Naive thymus-derived CD4-positive, alpha-beta T cell (primary cell): ENCODE results near the gene MSH6. TPM values are rescaled to one million over a fixed set of nuclear protein-coding genes. Genes with fewer than 3 reads are reported as not detected.

Experiments used
- ATAC-seq: fragments of 150-1000 bp; cut with Tn5 transposase; 2 replicates; pipeline ENCODE4 v1.10.0; 2021; ENCODE audit warnings: mild to moderate bottlenecking, moderate library complexity
- CTCF ChIA-PET: fragments of 350-600 bp; sonication (Branson Sonifier 250); formaldehyde crosslinking; loops from one replicate; lab custom pipeline; 2021; ENCODE audit warnings: antibody characterized with exemption; lab: Charles Lee
- POLR2A ChIA-PET: fragments of 350-600 bp; sonication (Branson Sonifier 250); formaldehyde crosslinking; loops from one replicate; lab custom pipeline; 2021; ENCODE audit warnings: antibody characterized with exemption, inconsistent platforms; lab: Charles Lee
- DNase-seq, 9 donors: peaks; one replicate each; pipeline versions ENCODE4 v3.0.0 to v3.0.0-alpha.2; 2020 to 2022; ENCODE audit warnings: mixed read lengths in 1 of 9
- H3K27ac ChIP-seq: one replicate; pipeline ENCODE4 v1.7.0; 2013; ENCODE audit warnings: mild to moderate bottlenecking, low read depth, low read length, moderate library complexity
- H3K27me3 ChIP-seq, 2 donors: one replicate each; pipeline ENCODE4 v1.7.0; 2013; ENCODE audit warnings: low read length in 2 of 2, mild to moderate bottlenecking in 2 of 2, moderate library complexity in 2 of 2; ENCODE audit not compliant: control insufficient read depth in 2 of 2, insufficient read depth in 2 of 2
- H3K36me3 ChIP-seq, 3 experiments: 1 replicate in 2 of 3; 2 replicates in 1 of 3; pipeline ENCODE4 v1.7.0; 2013; ENCODE audit warnings: low read length in 3 of 3, mild to moderate bottlenecking in 3 of 3, moderate library complexity in 1 of 3; ENCODE audit not compliant: insufficient read depth in 3 of 3, control insufficient read depth in 2 of 3
- H3K4me1 ChIP-seq, 2 donors: one replicate each; pipeline ENCODE4 v1.7.0; 2013; ENCODE audit warnings: low read length in 2 of 2, mild to moderate bottlenecking in 2 of 2, moderate library complexity in 1 of 2; ENCODE audit not compliant: control insufficient read depth in 2 of 2, insufficient read depth in 2 of 2
- H3K4me3 ChIP-seq: 2 replicates; pipeline ENCODE4 v1.7.0; 2013; ENCODE audit warnings: mild to moderate bottlenecking, low read length
- H3K9me3 ChIP-seq, 3 experiments: 1 replicate in 2 of 3; 2 replicates in 1 of 3; pipeline ENCODE4 v1.7.0; 2013; ENCODE audit warnings: low read length in 3 of 3; ENCODE audit not compliant: control insufficient read depth in 2 of 3
- H3K27ac Mint-ChIP-seq, 9 donors: one replicate each; pipeline ENCODE4 v1.8.0; 2020 to 2022; ENCODE audit warnings: mixed read lengths in 9 of 9, mild to moderate bottlenecking in 8 of 9, moderate library complexity in 5 of 9, inconsistent platforms in 2 of 9
- H3K27me3 Mint-ChIP-seq, 5 donors: one replicate each; pipeline ENCODE4 v1.8.0; 2021 to 2022; ENCODE audit warnings: mixed read lengths in 5 of 5, mild to moderate bottlenecking in 1 of 5
- H3K36me3 Mint-ChIP-seq, 5 donors: one replicate each; pipeline ENCODE4 v1.8.0; 2020 to 2022; ENCODE audit warnings: mixed read lengths in 5 of 5, mild to moderate bottlenecking in 3 of 5, inconsistent platforms in 1 of 5
- H3K4me1 Mint-ChIP-seq, 7 donors: one replicate each; pipeline ENCODE4 v1.8.0; 2020 to 2022; ENCODE audit warnings: mixed read lengths in 7 of 7, mild to moderate bottlenecking in 3 of 7, inconsistent platforms in 1 of 7
- H3K4me3 Mint-ChIP-seq, 10 donors: one replicate each; pipeline ENCODE4 v1.8.0; 2020 to 2022; ENCODE audit warnings: mild to moderate bottlenecking in 10 of 10, mixed read lengths in 10 of 10, moderate library complexity in 6 of 10, inconsistent platforms in 2 of 10
- H3K9me3 Mint-ChIP-seq, 11 donors: one replicate each; pipeline ENCODE4 v1.8.0; 2020 to 2022; ENCODE audit warnings: mixed read lengths in 11 of 11, mild to moderate bottlenecking in 4 of 11, inconsistent platforms in 1 of 11, moderate library complexity in 1 of 11
- intact Hi-C, 2 donors: fragments of 100-400 bp; cut with micrococcal nuclease; formaldehyde crosslinking; loops; one replicate each; pipeline ENCODE4 v1.15.1; 2023
- polyA plus RNA-seq, 2 donors: library from polyadenylated mRNA; unstranded; fragments of 300-500 nt; fragmentation: Illumina TruSeq; gene quantifications; one replicate each; pipeline ENCODE4 v1.2.3, GENCODE V29; 2021
- total RNA-seq, 6 experiments: library from RNA in 5 of 6; stranded (reverse) in 5 of 6; gene quantifications; 1 replicate in 5 of 6; 2 replicates in 1 of 6; pipeline ENCODE4 v1.2.3 and lab custom pipeline; 2021 to 2026

Gene MSH6
- total and polyA plus RNA-seq, 7 experiments from 2014 or later = 20.5 to 82.3 (median 41.6) TPM

DNA sequence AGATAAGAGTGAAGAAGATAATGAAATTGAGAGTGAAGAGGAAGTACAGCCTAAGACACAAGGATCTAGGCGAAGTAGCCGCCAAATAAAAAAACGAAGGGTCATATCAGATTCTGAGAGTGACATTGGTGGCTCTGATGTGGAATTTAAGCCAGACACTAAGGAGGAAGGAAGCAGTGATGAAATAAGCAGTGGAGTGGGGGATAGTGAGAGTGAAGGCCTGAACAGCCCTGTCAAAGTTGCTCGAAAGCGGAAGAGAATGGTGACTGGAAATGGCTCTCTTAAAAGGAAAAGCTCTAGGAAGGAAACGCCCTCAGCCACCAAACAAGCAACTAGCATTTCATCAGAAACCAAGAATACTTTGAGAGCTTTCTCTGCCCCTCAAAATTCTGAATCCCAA is 15.7 kb downstream of the MSH6 start:
- Histone ChIP-seq H3K36me3 (peaks cover 9 to 85% (median 17%) of the 10 kb centered on the region in 3 experiments), H3K9me3 (peaks cover 0 to 9% (median 3%) of the 10 kb centered on the region in 3 experiments), H3K4me3 (no peak overlapping the region), H3K4me1 (no peaks in the 10 kb centered on the region), H3K27ac (no peak overlapping the region), H3K27me3 (no peaks in the 10 kb centered on the region)
- Mint-ChIP-seq H3K36me3 (peaks cover 40 to 80% (median 65%) of the 10 kb centered on the region in 5 donors), H3K27ac (peak overlapping the region in 7 of 9 donors; percentile 25 to 81 (median 38)), H3K27me3 (no peaks in the 10 kb centered on the region), H3K4me1 (peaks cover 0 to 13% (median 4%) of the 10 kb centered on the region in 7 donors), H3K4me3 (no peak overlapping the region), H3K9me3 (peaks cover 0 to 12% (median 8%) of the 10 kb centered on the region in 11 donors)
- intact Hi-C loops = no loop called here
- POLR2A ChIA-PET = no interaction called here
- no peak for DNase-seq
- peak; percentile 56 for ATAC-seq
- CTCF ChIA-PET = no interaction called here

GRCh38 chr2:47799031-47799609 is 16.2 kb downstream of the MSH6 start:
- Histone ChIP-seq H3K9me3 (peaks cover 0 to 14% (median 6%) of the 10 kb centered on the region in 3 experiments), H3K27me3 (no peaks in the 10 kb centered on the region), H3K4me1 (no peaks in the 10 kb centered on the region), H3K27ac (no peak overlapping the region), H3K36me3 (peaks cover 13 to 90% (median 22%) of the 10 kb centered on the region in 3 experiments), H3K4me3 (no peak overlapping the region)
- Mint-ChIP-seq H3K9me3 (peaks cover 0 to 16% (median 9%) of the 10 kb centered on the region in 11 donors), H3K4me1 (peaks cover 0 to 13% (median 4%) of the 10 kb centered on the region in 7 donors), H3K27me3 (no peaks in the 10 kb centered on the region), H3K27ac (peak overlapping the region in 4 of 9 donors; percentile 38 to 86 (median 48)), H3K36me3 (peaks cover 42 to 85% (median 70%) of the 10 kb centered on the region in 5 donors), H3K4me3 (no peak overlapping the region)
- DNase-seq = no peak
- intact Hi-C loops = no loop called here
- ChIA-PET CTCF (no interaction called here), POLR2A (no interaction called here)
- ATAC-seq = peak; percentile 41

DNA sequence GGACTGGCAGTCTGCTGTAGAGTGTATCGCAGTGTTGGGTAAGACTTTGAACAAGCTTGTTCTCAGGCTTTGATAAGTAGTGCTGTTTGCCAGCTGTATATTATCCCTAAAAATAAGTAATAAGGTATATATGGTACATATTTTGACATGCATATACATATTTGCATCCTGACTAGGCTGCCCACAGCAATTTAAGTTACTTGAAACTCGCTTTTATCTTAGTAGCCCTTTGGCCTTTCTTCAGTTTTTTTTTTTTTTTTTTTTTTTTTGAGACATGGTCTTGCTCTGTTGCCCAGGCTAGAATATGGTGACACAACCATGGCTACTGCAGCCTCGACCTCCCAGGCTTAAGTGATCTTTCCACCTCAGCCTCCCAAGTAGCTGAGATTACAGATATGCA is 18.2 kb downstream of the MSH6 start:
- Histone ChIP-seq H3K27me3 (no peaks in the 10 kb centered on the region), H3K9me3 (peaks cover 0 to 14% (median 6%) of the 10 kb centered on the region in 3 experiments), H3K4me1 (no peaks in the 10 kb centered on the region), H3K36me3 (peaks cover 20 to 94% (median 34%) of the 10 kb centered on the region in 3 experiments), H3K4me3 (no peak overlapping the region), H3K27ac (no peak overlapping the region)
- ATAC-seq = no peak
- intact Hi-C loops = no loop called here
- Mint-ChIP-seq H3K4me3 (no peak overlapping the region), H3K27me3 (no peaks in the 10 kb centered on the region), H3K36me3 (peaks cover 48 to 92% (median 80%) of the 10 kb centered on the region in 5 donors), H3K4me1 (peaks cover 0 to 8% (median 4%) of the 10 kb centered on the region in 7 donors), H3K27ac (peak overlapping the region in 3 of 9 donors; percentile 21 to 79 (median 56)), H3K9me3 (peaks cover 0 to 27% (median 9%) of the 10 kb centered on the region in 11 donors)
- POLR2A ChIA-PET = interaction anchor here (0.7 kb wide), 1 partner anchor 86 kb away, joined by 3 read pairs; no protein-coding TSS in a partner anchor
- CTCF ChIA-PET = no interaction called here
- DNase-seq = no peak

GRCh38 chr2:47803363-47803762 is 20.4 kb downstream of the MSH6 start:
- no peak for ATAC-seq
- Mint-ChIP-seq H3K36me3 (peaks cover 42 to 94% (median 80%) of the 10 kb centered on the region in 5 donors), H3K4me1 (peaks cover 0 to 7% (median 4%) of the 10 kb centered on the region in 7 donors), H3K27ac (peak overlapping the region in 2 of 9 donors; percentile 53 to 61), H3K4me3 (no peak overlapping the region), H3K9me3 (peaks cover 0 to 27% (median 9%) of the 10 kb centered on the region in 11 donors), H3K27me3 (no peaks in the 10 kb centered on the region)
- CTCF ChIA-PET = no interaction called here
- Histone ChIP-seq H3K4me3 (no peak overlapping the region), H3K9me3 (peaks cover 0 to 14% (median 6%) of the 10 kb centered on the region in 3 experiments), H3K36me3 (peaks cover 26 to 88% (median 48%) of the 10 kb centered on the region in 3 experiments), H3K4me1 (no peaks in the 10 kb centered on the region), H3K27ac (no peak overlapping the region), H3K27me3 (no peaks in the 10 kb centered on the region)
- intact Hi-C loops = no loop called here
- POLR2A ChIA-PET = interaction anchor here (0.6 to 1.0 kb wide), 3 partner anchors 14 to 506 kb away, joined by 3 read pairs; no protein-coding TSS in a partner anchor
- no peak for DNase-seq

GRCh38 chr2:47803770-47804169 is 20.8 kb downstream of the MSH6 start:
- Histone ChIP-seq H3K4me3 (no peak overlapping the region), H3K27ac (no peak overlapping the region), H3K36me3 (peaks cover 23 to 84% (median 45%) of the 10 kb centered on the region in 3 experiments), H3K27me3 (no peaks in the 10 kb centered on the region), H3K9me3 (peaks cover 0 to 14% (median 6%) of the 10 kb centered on the region in 3 experiments), H3K4me1 (no peaks in the 10 kb centered on the region)
- H3K27ac Mint-ChIP-seq = peak overlapping the region in 1 of 9 donors; percentile 61
- intact Hi-C loops = no loop called here
- no peak overlapping the region for H3K4me3 Mint-ChIP-seq
- no peaks in the 10 kb centered on the region for H3K27me3 Mint-ChIP-seq
- ChIA-PET POLR2A (interaction anchor here (0.6 to 1.0 kb wide), 3 partner anchors 14 to 506 kb away, joined by 3 read pairs; no protein-coding TSS in a partner anchor), CTCF (no interaction called here)
- ATAC-seq = no peak
- H3K4me1 Mint-ChIP-seq = peaks cover 0 to 4% (median 0%) of the 10 kb centered on the region in 7 donors
- no peak for DNase-seq
- peaks cover 38 to 93% (median 77%) of the 10 kb centered on the region in 5 donors for H3K36me3 Mint-ChIP-seq
- peaks cover 0 to 27% (median 9%) of the 10 kb centered on the region in 11 donors for H3K9me3 Mint-ChIP-seq

DNA sequence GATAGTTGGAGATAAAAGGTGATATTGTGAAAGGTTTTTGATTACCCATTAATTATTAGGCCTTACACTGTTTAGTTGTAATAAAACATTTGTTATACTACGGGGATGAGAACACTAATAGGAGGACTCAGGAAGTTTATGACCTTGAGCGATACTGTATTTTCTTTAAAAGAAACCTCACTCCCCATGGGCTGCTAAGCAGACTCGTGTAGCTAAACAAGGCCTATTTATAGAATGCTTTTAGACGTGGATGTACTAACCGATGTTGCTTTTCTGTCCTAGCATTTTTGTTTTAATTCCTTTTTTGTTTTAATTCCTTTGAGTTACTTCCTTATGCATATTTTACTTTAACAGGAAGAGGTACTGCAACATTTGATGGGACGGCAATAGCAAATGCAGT is 22.9 kb downstream of the MSH6 start:
- H3K4me1 ChIP-seq = no peaks in the 10 kb centered on the region
- ATAC-seq (no peak), DNase-seq (no peak)
- Mint-ChIP-seq H3K36me3 (peaks cover 22 to 75% (median 56%) of the 10 kb centered on the region in 5 donors), H3K27ac (peak overlapping the region in 1 of 9 donors; percentile 12), H3K27me3 (no peaks in the 10 kb centered on the region), H3K4me1 (peaks cover 0 to 7% (median 0%) of the 10 kb centered on the region in 7 donors), H3K4me3 (no peak overlapping the region), H3K9me3 (peaks cover 0 to 27% (median 9%) of the 10 kb centered on the region in 11 donors)
- no peak overlapping the region for H3K4me3 ChIP-seq
- H3K27ac ChIP-seq = no peak overlapping the region
- H3K9me3 ChIP-seq = peaks cover 0 to 14% (median 6%) of the 10 kb centered on the region in 3 experiments
- no peaks in the 10 kb centered on the region for H3K27me3 ChIP-seq
- CTCF ChIA-PET = no interaction called here
- peaks cover 23 to 81% (median 45%) of the 10 kb centered on the region in 3 experiments for H3K36me3 ChIP-seq
- POLR2A ChIA-PET = no interaction called here
- intact Hi-C loops = loop anchor here in 1 of 2 donors (2.0 kb wide), 1 partner anchor 19 kb away; no protein-coding TSS in a partner anchor
